Skeletal muscle satellite cell (primary cell): Measurements from ENCODE around the gene CSNK1E.

Source experiments
- H3K27me3 ChIP-seq: 2 replicates; pipeline ENCODE4 v1.7.0; 2013; ENCODE audit warnings: low read length; ENCODE audit not compliant: control insufficient read depth, insufficient read depth
- H3K36me3 ChIP-seq: 2 replicates; pipeline ENCODE4 v1.7.0; 2013; ENCODE audit warnings: mild to moderate bottlenecking, control low read depth, low read length; ENCODE audit not compliant: insufficient read depth
- H3K4me1 ChIP-seq: 2 replicates; pipeline ENCODE4 v1.7.0; 2013; ENCODE audit warnings: low read length; ENCODE audit not compliant: control insufficient read depth, insufficient read depth
- H3K4me2 ChIP-seq: 2 replicates; pipeline ENCODE4 v1.7.0; 2013; ENCODE audit warnings: mild to moderate bottlenecking, low read length
- H3K4me3 ChIP-seq: 2 replicates; pipeline ENCODE4 v1.7.0; 2013; ENCODE audit warnings: low read length
- H3K9ac ChIP-seq: 2 replicates; pipeline ENCODE4 v1.7.0; 2013; ENCODE audit warnings: mild to moderate bottlenecking, low read depth, low read length, moderate library complexity
- H3K9me3 ChIP-seq: replicated peaks from 2 replicates; pipeline ENCODE4 v1.7.0; 2013; ENCODE audit warnings: mild to moderate bottlenecking, control low read depth, low read length

CSNK1E gene

DNA sequence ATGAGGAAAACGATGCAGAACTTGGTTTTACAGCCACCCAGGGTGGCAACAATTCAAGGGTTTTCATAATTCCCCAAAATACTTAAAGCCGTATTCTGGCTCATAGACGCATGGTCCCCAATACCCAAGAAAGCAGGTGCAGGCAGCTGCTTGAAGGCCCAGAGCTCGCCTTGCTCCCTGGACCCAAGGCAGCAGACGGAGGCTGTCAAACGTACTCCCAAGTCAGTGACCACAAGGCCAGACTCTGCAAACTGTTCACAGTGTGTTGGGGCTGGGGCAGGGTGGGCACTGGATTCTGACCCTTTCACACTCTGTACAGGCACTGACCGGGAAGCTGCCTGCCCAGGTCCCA, 65.9 kb downstream of the CSNK1E start:
- no peaks in the 10 kb centered on the region for H3K27me3 ChIP-seq
- no peak overlapping the region for H3K4me2 ChIP-seq
- peaks cover 30% of the 10 kb centered on the region for H3K36me3 ChIP-seq
- no peaks in the 10 kb centered on the region for H3K9me3 ChIP-seq
- H3K4me3 ChIP-seq = no peak overlapping the region
- peaks cover 2% of the 10 kb centered on the region for H3K4me1 ChIP-seq
- H3K9ac ChIP-seq = no peak overlapping the region

DNA sequence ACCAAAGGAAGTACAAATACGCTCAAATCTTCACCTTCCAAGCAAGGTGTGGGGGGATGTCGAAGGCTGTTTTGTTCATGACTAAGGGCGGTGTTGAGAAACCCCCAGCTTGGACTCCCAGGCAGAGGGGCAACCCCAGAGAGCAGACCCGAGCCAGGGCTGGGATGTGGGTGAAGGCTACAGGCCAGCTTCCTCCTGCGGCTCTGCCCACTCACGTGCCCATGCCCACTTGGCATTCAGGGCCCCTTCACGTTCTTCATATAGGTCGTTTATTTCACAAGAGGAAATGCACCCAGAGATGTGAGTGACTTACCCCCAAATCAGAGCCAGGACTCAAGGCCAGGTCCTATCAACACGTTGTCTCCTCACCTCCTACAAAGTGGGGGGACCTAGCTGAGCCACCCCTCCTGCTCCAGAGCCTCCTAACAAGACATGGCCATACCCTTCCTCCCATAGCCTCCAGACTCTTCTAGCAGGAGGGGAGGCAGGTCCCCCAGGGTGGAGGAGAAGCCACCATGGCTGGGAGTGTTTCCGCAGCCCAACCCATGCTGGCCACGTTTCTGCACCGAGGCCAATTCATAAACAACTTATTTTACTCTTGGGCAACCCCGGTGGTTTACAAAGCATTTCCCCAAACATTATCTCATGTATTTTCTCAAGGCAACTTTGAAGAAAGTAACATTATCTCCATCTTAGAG, 66.4 kb downstream of the CSNK1E start:
- Histone ChIP-seq H3K9me3 (no peaks in the 10 kb centered on the region), H3K9ac (no peak overlapping the region), H3K27me3 (no peaks in the 10 kb centered on the region), H3K4me2 (no peak overlapping the region), H3K4me1 (no peaks in the 10 kb centered on the region), H3K4me3 (no peak overlapping the region), H3K36me3 (peaks cover 34% of the 10 kb centered on the region)

DNA sequence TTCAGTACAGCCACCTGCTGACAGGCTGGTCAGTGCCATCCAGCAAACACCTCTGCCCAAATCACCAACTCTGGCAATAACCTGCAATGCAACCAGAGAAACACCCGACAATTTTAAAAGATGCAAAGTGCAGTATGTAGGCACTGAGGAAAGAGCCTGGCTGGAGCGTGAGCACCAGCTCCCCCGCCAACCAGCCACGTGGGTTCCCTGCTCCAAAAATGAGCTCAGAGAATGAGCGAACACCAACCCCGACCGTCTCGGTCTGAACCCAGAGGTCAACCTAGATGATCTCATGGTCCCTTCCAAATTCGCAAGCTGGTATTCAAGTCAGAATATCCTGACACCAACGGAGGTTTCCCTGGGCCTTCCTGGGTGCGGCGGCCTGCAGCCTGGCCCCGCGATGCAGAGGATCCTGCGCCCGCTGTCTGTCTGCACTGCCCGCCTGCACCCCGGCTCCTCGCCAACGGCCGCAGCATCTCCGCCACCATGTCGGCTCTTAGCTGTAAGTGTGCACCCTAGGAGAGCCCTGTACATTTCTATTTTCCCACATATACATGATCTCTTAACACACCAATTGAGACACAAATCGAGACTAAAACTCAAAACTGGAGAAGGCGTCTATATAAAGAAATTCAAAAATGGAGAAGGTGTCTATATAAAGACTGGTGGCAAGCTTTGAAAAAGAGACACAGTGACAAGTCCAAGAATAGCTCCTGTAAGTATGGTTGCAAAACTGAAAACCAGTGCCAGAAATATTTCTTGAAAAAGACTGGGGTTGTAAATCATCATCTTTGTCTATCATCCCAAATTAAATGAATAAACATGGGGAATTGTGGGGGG, 67.2 kb downstream of the CSNK1E start:
- H3K27me3 ChIP-seq = no peaks in the 10 kb centered on the region
- H3K9ac ChIP-seq = no peak overlapping the region
- no peaks in the 10 kb centered on the region for H3K4me1 ChIP-seq
- H3K4me3 ChIP-seq = no peak overlapping the region
- peaks cover 34% of the 10 kb centered on the region for H3K36me3 ChIP-seq
- H3K4me2 ChIP-seq = no peak overlapping the region
- no peaks in the 10 kb centered on the region for H3K9me3 ChIP-seq

DNA sequence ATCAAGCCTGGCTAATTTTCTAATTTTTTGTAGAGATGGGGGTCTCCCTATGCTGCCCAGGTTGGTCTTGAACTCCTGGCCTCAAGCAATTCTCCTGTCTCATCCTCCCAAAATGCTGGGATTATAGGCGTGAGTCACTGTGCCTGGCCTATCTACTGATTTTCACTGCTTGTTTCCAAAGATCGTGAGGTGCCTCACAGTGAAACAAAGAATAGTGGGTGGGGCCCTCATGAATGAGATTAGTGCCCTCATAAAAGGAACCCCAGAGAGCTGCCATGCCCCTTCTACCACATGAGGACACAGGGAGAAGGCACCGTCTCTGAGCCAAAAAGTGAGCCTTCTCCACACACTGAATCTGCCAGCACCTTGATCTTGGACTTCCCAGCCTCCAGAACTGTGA, 67.9 kb downstream of the CSNK1E start:
- H3K4me2 ChIP-seq = no peak overlapping the region
- no peak overlapping the region for H3K4me3 ChIP-seq
- no peaks in the 10 kb centered on the region for H3K9me3 ChIP-seq
- no peaks in the 10 kb centered on the region for H3K27me3 ChIP-seq
- no peak overlapping the region for H3K9ac ChIP-seq
- no peaks in the 10 kb centered on the region for H3K4me1 ChIP-seq
- peaks cover 34% of the 10 kb centered on the region for H3K36me3 ChIP-seq

DNA sequence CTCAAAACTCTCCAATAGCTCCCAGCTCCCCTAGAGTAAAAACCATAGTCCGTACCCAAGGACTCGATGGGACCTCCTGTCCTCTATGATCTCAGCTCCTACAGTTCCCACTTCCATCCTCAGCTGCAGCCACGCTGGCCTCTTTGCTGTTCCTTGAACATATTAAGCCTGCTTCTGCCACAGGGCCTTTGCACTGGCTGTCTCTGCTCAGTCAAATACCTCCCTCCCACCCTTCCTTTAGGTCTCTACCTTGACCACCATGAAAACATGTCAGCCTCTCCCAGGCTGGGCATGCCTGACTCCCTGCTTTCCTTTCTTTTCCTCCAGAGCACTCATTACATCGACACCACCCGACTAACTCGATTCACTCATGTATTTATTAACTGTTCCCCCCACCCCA, 69.0 kb downstream of the CSNK1E start:
- Histone ChIP-seq H3K36me3 (peaks cover 40% of the 10 kb centered on the region), H3K4me2 (no peak overlapping the region), H3K27me3 (no peaks in the 10 kb centered on the region), H3K9ac (no peak overlapping the region), H3K4me3 (no peak overlapping the region), H3K9me3 (no peaks in the 10 kb centered on the region), H3K4me1 (peaks cover 10% of the 10 kb centered on the region)

DNA sequence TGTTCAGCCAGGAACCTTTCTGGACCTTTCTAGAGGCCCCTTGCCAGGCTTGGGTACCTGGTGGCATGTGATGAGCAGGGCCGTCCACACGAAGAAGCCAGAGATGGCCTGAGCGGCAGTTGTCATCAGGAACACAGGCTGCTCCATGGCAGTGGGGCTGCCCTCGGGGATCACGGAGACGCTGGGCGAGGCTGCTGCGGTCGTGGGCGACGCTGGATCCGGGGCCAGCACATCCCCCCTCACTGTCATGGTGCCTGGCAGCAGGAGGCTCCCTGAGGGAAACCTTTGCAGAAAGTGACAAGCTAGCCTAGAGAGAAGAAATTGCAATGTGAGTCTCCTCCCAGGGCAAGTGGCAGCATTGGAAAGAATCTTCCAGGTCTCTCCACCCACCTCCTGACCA, 69.5 kb downstream of the CSNK1E start:
- no peak overlapping the region for H3K9ac ChIP-seq
- H3K4me2 ChIP-seq = no peak overlapping the region
- H3K27me3 ChIP-seq = no peaks in the 10 kb centered on the region
- H3K9me3 ChIP-seq = no peaks in the 10 kb centered on the region
- H3K4me1 ChIP-seq = peaks cover 15% of the 10 kb centered on the region
- H3K4me3 ChIP-seq = no peak overlapping the region
- H3K36me3 ChIP-seq = peaks cover 43% of the 10 kb centered on the region

DNA sequence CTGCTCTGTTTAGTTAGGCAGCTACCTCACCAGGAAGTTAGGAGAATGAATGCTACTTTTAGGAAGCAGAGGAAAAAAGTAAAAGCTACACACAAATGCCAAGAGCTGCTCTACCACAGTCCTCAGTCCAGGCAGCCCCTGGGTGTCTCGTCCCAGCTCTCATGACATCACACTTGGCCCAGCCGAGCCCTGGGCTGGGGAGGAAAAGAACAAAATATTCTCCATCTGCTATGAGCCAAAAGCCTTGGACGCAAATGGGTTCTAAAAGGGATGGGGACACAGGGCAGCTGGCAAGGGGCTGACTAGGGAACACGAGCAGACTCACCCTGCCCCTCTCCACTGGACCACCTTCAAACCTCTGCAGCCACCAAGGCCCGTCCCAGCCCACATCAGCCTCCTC, 70.5 kb downstream of the CSNK1E start:
- Histone ChIP-seq H3K4me3 (no peak overlapping the region), H3K4me1 (peaks cover 21% of the 10 kb centered on the region), H3K4me2 (no peak overlapping the region), H3K27me3 (no peaks in the 10 kb centered on the region), H3K9ac (no peak overlapping the region), H3K36me3 (peaks cover 43% of the 10 kb centered on the region), H3K9me3 (no peaks in the 10 kb centered on the region)

DNA sequence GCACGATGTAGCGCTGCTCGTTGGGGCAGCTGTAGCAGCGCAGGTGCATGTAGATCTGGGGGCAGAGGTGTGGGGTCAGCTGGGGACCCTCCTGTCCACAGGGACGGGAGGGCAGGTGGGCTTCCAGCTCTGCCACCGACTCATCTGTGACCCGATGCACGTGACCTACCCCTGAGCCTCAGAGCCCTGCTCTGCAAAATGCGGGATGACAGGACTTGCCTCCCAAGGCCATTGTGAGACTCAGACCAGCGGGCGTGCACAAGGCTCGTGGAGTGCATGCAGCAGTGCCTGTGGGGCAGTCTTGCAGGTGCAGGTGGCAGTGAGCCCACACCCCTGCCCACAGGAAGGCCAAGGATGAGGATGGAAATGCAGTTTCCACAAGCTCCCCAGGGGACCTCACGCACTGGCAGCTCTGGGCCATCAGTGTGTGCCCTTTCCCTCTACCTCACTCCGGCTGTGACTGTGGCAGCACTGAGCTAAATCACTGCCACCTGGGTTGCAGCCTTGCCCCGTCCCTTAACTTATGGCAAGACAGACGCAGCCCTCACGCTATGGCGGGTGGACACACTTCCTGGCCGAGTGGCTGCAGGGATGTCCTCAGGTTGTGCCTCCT, 71.1 kb downstream of the CSNK1E start:
- no peak overlapping the region for H3K9ac ChIP-seq
- H3K9me3 ChIP-seq = no peaks in the 10 kb centered on the region
- no peaks in the 10 kb centered on the region for H3K27me3 ChIP-seq
- H3K4me2 ChIP-seq = no peak overlapping the region
- H3K36me3 ChIP-seq = peaks cover 43% of the 10 kb centered on the region
- peaks cover 27% of the 10 kb centered on the region for H3K4me1 ChIP-seq
- no peak overlapping the region for H3K4me3 ChIP-seq

DNA sequence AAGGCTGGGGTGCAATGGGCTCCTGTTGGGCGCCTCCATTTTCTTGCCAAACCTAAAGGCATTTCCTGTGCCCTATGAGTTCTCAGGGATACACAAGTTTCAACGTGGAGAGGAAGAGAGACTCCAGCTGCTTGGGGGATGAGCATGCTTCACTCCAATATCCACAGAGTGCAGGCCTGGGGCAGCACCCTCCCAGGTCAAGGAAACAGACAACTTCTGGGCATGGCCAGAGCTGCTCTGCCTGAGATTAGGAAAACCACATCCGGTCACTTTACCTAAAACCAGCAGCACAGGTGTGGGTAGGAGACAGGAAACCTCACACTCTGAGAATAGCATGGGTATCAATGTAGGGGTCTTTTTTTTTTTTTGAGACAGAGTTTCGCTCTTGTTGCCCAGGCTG, 73.1 kb downstream of the CSNK1E start:
- H3K27me3 ChIP-seq = no peaks in the 10 kb centered on the region
- H3K4me2 ChIP-seq = no peak overlapping the region
- no peaks in the 10 kb centered on the region for H3K9me3 ChIP-seq
- H3K4me1 ChIP-seq = peaks cover 47% of the 10 kb centered on the region
- H3K4me3 ChIP-seq = no peak overlapping the region
- H3K36me3 ChIP-seq = peaks cover 31% of the 10 kb centered on the region
- H3K9ac ChIP-seq = no peak overlapping the region

DNA sequence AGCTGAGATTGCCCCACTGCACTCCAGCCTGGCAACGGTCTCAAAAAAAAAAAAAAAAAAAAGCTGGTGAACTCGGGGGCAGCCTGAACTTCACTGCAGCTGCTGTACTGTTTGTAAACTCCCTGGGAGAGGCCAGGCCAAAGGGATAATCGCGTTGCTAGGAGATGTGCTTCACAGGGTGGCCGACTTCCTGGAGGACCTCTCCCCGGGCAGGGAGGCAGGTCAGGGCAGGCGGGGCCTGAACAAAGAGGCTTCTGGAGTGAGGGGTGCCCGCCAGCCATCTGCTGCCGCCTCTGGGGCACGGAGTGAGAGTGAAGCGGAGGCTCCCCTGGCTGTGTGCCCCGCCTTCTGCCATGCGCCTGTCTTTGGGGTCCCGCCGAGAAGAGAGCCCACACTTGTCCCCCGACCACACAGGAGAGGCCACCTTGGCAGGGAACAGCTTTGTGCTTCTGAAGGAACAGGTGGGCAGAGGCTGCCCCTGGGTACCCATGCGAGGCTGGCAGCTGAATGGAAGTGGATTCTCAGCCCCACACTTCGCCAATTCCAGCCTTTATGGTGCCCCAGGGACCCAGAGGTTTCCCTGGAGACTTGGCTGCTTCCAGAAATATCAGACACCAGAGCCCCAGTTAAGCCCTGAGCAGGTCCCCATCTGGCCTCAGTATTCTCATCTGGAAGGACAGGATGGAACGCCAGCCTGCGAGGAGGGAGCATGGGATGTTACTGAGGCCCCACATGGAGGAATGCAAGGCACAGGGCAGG, 74.0 kb downstream of the CSNK1E start:
- peak overlapping the region; percentile 50 for H3K4me2 ChIP-seq
- H3K4me1 ChIP-seq = peaks cover 56% of the 10 kb centered on the region
- H3K36me3 ChIP-seq = peaks cover 29% of the 10 kb centered on the region
- peak overlapping the region; percentile 31 for H3K4me3 ChIP-seq
- no peaks in the 10 kb centered on the region for H3K27me3 ChIP-seq
- H3K9ac ChIP-seq = peak overlapping the region; percentile 60
- no peaks in the 10 kb centered on the region for H3K9me3 ChIP-seq

DNA sequence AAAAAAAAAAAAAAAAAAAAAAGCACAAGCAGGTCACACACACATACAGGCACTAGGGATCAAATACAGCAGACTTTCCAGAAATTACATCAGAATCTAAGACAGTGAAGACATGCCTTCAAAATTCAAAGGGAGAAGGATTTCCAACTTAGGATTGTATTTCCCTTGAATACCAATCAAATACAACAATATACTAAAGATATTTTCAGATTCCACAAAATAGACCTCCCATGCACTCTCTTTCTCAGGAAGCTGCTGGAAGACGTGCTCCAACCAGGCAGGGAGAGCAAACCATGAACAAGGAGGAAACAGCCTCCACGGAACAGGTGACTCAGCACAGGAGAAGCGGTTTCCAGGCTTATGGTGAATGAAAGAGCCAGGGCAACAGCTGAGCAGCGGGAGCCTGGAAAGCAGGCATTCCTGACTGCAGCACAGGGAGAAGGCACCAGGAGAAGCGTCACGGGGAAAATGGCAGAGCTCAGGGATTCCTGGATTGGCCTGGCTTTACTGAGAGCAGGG, 76.4 kb downstream of the CSNK1E start:
- Histone ChIP-seq H3K4me2 (peak overlapping the region; percentile 9), H3K9me3 (no peaks in the 10 kb centered on the region), H3K27me3 (no peaks in the 10 kb centered on the region), H3K9ac (peak overlapping the region; percentile 87), H3K4me1 (peaks cover 58% of the 10 kb centered on the region), H3K4me3 (no peak overlapping the region), H3K36me3 (peaks cover 21% of the 10 kb centered on the region)
